PFSK-1 (cell line): ENCODE results near the gene CALY.

Source experiments
- FOXP2 ChIP-seq: optimal IDR thresholded peaks from 2 replicates; pipeline ENCODE3; 2011; ENCODE audit warnings: borderline replicate concordance, control low read depth, inconsistent platforms; ENCODE audit not compliant: insufficient read depth; ENCODE audit errors: extremely low read length, extremely low read depth
- POLR2AphosphoS5 ChIP-seq: IDR thresholded peaks from 2 replicates; pipeline ENCODE4 v1.6.1; 2012; ENCODE audit warnings: low read depth, mild to moderate bottlenecking, control low read depth, low read length, moderate library complexity
- SIN3A ChIP-seq: IDR thresholded peaks from 2 replicates; pipeline ENCODE4 v1.6.1; 2012; ENCODE audit warnings: mild to moderate bottlenecking, low read length, moderate library complexity, borderline replicate concordance; ENCODE audit not compliant: insufficient read depth
- TAF1 ChIP-seq: IDR thresholded peaks from 2 replicates; pipeline ENCODE4 v1.6.1; 2012; ENCODE audit warnings: low read length, control low read depth, borderline replicate concordance; ENCODE audit not compliant: insufficient read depth
- TF ChIP-seq, protein P1 (sequence below), 2 experiments: IDR thresholded peaks; 2 replicates each; pipeline versions ENCODE4 v1.6.1 to v1.8.0; 2011 to 2012; ENCODE audit warnings: low read depth in 2 of 2, low read length in 2 of 2, control low read depth in 1 of 2, inconsistent platforms in 1 of 2, mild to moderate bottlenecking in 1 of 2, moderate library complexity in 1 of 2; ENCODE audit not compliant: insufficient read depth in 1 of 2

CALY gene

DNA sequence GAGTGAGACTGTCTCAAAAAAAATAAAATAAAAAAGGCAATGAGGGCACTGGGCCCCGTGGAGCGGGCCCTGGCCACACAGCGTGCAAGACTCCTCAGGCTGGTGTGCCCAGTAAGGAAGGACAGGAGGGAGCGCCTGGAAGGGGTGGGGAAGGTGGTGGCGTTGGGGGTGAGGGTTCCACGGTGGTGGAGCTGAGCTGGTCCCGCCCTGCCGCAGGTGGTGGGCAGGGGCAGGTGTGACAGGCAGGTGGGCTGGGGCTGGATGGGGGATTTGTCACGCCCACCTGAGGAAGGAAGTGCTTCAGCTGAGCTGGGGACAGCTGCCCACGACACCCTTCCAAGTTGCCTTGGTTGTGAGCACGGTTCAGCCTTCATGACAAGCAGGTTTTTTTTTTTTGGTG is 9.7 kb upstream of the CALY start:
- TF ChIP-seq POLR2AphosphoS5 (no peak), SIN3A (no peak), TAF1 (no peak), FOXP2 (no peak)
- TF ChIP-seq, protein P1, sequence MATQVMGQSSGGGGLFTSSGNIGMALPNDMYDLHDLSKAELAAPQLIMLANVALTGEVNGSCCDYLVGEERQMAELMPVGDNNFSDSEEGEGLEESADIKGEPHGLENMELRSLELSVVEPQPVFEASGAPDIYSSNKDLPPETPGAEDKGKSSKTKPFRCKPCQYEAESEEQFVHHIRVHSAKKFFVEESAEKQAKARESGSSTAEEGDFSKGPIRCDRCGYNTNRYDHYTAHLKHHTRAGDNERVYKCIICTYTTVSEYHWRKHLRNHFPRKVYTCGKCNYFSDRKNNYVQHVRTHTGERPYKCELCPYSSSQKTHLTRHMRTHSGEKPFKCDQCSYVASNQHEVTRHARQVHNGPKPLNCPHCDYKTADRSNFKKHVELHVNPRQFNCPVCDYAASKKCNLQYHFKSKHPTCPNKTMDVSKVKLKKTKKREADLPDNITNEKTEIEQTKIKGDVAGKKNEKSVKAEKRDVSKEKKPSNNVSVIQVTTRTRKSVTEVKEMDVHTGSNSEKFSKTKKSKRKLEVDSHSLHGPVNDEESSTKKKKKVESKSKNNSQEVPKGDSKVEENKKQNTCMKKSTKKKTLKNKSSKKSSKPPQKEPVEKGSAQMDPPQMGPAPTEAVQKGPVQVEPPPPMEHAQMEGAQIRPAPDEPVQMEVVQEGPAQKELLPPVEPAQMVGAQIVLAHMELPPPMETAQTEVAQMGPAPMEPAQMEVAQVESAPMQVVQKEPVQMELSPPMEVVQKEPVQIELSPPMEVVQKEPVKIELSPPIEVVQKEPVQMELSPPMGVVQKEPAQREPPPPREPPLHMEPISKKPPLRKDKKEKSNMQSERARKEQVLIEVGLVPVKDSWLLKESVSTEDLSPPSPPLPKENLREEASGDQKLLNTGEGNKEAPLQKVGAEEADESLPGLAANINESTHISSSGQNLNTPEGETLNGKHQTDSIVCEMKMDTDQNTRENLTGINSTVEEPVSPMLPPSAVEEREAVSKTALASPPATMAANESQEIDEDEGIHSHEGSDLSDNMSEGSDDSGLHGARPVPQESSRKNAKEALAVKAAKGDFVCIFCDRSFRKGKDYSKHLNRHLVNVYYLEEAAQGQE (IDR thresholded peaks at IDR 0.05; ENCODE audit: insufficient read depth in 1 of 2, low read depth in 2 of 2, low read length in 2 of 2), result no peak

GRCh38 chr10:133344236-133344635 is 7.5 kb upstream of the CALY start:
- no peak for TF ChIP-seq POLR2AphosphoS5
- TF ChIP-seq FOXP2, result no peak
- no peak for TF ChIP-seq TAF1
- TF ChIP-seq SIN3A, result no peak

DNA sequence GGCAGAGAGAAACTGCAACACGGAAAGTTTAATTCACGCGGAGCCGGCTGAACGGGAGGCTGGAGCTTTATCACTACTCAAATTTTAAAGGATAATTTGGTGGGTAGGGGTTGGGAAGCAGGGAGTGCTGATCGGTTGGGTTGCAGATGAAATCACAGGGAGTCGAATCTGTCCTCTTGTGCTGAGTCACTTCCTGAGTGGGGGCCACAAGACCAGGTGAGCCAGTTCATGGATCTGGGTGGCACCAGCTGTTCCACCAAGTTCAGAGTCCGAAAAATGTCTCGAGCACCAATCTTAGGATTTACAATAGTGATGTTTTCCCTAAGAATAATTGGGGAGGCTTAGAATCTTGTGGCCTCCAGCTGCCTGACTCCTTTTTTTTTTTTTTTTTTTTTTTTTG is 6.9 kb upstream of the CALY start:
- TF ChIP-seq FOXP2 (no peak), POLR2AphosphoS5 (no peak), TAF1 (no peak), SIN3A (no peak)
- TF ChIP-seq, protein P1 (IDR thresholded peaks at IDR 0.05; ENCODE audit: insufficient read depth in 1 of 2, low read depth in 2 of 2, low read length in 2 of 2), result no peak

- TF ChIP-seq FOXP2, result no peak
- no peak for TF ChIP-seq SIN3A
- TF ChIP-seq TAF1, result no peak
- TF ChIP-seq POLR2AphosphoS5, result no peak
- TF ChIP-seq, protein P1 (IDR thresholded peaks at IDR 0.05; ENCODE audit: insufficient read depth in 1 of 2, low read depth in 2 of 2, low read length in 2 of 2), result no peak
These were observed 6.2 kb upstream of the CALY start for GRCh38 chr10:133342942-133343341.

- TF ChIP-seq TAF1 (no peak), FOXP2 (no peak)
- TF ChIP-seq, protein P1 (IDR thresholded peaks at IDR 0.05; ENCODE audit: insufficient read depth in 1 of 2, low read depth in 2 of 2, low read length in 2 of 2), result no peak
These were observed 5.3 kb upstream of the CALY start for GRCh38 chr10:133341983-133342382.
